Activated CD4-positive, alpha-beta T cell treated with anti-CD3 and anti-CD28 coated beads for 36 hours (primary cell): ENCODE measurements around the gene ZMIZ1. TPM values are rescaled to one million over a fixed set of nuclear protein-coding genes. Genes with fewer than 3 reads are reported as not detected.

Experiments
- ATAC-seq: fragments of 200-7000 bp; cut with Tn5 transposase; one replicate; pipeline ENCODE4 v1.10.0; 2021; ENCODE audit warnings: mild to moderate bottlenecking, moderate library complexity
- CTCF ChIA-PET: fragments of 350-600 bp; sonication (Branson Sonifier 250); formaldehyde crosslinking; loops from one replicate; lab custom pipeline; 2021; ENCODE audit warnings: antibody characterized with exemption; lab: Charles Lee
- POLR2A ChIA-PET: fragments of 350-600 bp; sonication (Branson Sonifier 250); formaldehyde crosslinking; loops from one replicate; lab custom pipeline; 2021; ENCODE audit warnings: antibody characterized with exemption, inconsistent platforms; lab: Charles Lee
- DNase-seq: peaks from one replicate; pipeline ENCODE4 v3.0.0-alpha.2; 2020
- H3K27ac Mint-ChIP-seq: one replicate; pipeline ENCODE4 v1.8.0; 2021; ENCODE audit warnings: mixed read lengths
- H3K27me3 Mint-ChIP-seq: one replicate; pipeline ENCODE4 v1.8.0; 2021; ENCODE audit warnings: mixed read lengths
- H3K36me3 Mint-ChIP-seq: one replicate; pipeline ENCODE4 v1.8.0; 2021; ENCODE audit warnings: low read depth, mixed read lengths
- H3K4me1 Mint-ChIP-seq: one replicate; pipeline ENCODE4 v1.8.0; 2021; ENCODE audit warnings: mixed read lengths
- H3K4me3 Mint-ChIP-seq: one replicate; pipeline ENCODE4 v1.8.0; 2021; ENCODE audit warnings: mild to moderate bottlenecking, moderate library complexity, mixed read lengths
- H3K9me3 Mint-ChIP-seq: one replicate; pipeline ENCODE4 v1.8.0; 2021; ENCODE audit warnings: low read depth, mixed read lengths
- intact Hi-C, 2 experiments: fragments of 100-400 bp; cut with DNase I in 1 of 2; cut with micrococcal nuclease in 1 of 2; formaldehyde crosslinking; loops; one replicate each; pipeline versions ENCODE4 v1.14.2 to v1.15.1; 2022 to 2024; cut with DNase I, micrococcal nuclease
- total RNA-seq, 2 experiments: library from RNA; stranded (reverse); gene quantifications; one replicate each; pipeline ENCODE4 v1.2.3, GENCODE V29; 2021

Gene ZMIZ1
- total RNA-seq, 2 experiments from 2014 or later: 33.9 to 34.3 TPM

- Mint-ChIP-seq H3K27ac (no peak overlapping the region), H3K36me3 (no peaks in the 10 kb centered on the region), H3K4me3 (no peak overlapping the region), H3K27me3 (no peaks in the 10 kb centered on the region), H3K4me1 (peaks cover 25% of the 10 kb centered on the region), H3K9me3 (no peaks in the 10 kb centered on the region)
- CTCF ChIA-PET: no interaction called here
- POLR2A ChIA-PET: no interaction called here
- ATAC-seq: no peak
- intact Hi-C loops: no loop called here
- no peak for DNase-seq
Observed at GRCh38 chr10:79116801-79117723, 48.3 kb downstream of the ZMIZ1 start.

DNA sequence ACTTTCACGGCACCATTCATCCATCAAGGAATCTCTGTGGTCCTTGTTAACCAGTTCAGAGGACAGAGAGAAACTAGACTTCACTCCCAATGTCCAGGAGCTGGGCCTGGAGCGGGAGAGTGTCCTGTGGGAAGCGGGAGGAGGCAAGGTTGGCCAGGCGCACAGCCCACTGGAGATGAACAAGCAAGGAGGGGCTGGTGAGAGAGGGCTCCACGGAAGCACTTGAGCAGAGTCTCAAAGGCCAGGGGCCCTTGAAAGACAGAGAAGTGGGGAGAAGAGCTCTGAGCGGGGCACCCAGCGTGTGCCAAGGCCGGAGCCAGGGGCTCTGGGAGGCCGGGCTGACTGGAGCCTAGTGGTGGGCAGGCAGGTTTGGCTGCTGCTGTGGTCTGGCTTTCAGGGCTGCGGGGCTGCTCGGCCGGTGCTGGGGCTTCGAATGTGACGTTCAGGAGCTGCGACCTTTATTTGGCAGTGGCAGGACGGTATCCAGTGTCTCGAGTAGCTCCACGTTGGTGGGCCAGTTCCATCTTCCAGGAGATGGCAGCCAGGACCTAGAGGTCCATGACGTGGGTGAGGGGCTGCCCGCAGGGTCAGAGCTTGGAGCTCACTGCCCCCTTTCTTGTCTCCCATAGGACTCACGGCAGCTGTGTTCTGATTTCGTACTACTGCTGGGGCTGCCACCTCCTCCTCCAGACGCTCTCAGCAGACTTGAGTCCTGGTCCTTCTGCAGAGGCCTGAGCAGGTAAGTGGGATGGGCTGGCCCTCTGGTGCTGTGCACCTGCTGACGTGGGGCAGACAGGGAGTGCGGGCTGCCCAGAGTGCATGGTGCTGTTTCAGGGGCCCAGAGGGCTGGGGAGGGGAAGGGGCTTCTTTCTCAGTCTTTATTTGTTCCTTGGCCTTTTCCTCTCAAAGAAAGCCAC lies 49.8 kb downstream of the ZMIZ1 start:
- no peaks in the 10 kb centered on the region for H3K9me3 Mint-ChIP-seq
- no peaks in the 10 kb centered on the region for H3K27me3 Mint-ChIP-seq
- intact Hi-C loops: no loop called here
- no peak overlapping the region for H3K4me3 Mint-ChIP-seq
- H3K27ac Mint-ChIP-seq: no peak overlapping the region
- no peaks in the 10 kb centered on the region for H3K36me3 Mint-ChIP-seq
- DNase-seq (no peak), ATAC-seq (no peak)
- peaks cover 22% of the 10 kb centered on the region for H3K4me1 Mint-ChIP-seq
- ChIA-PET CTCF (interaction anchor here (0.6 kb wide), 1 partner anchor 263 kb away, joined by 3 read pairs; no protein-coding TSS in a partner anchor), POLR2A (no interaction called here)

- CTCF ChIA-PET: no interaction called here
- H3K4me3 Mint-ChIP-seq: no peak overlapping the region
- H3K27me3 Mint-ChIP-seq: no peaks in the 10 kb centered on the region
- no peak overlapping the region for H3K27ac Mint-ChIP-seq
- peaks cover 14% of the 10 kb centered on the region for H3K4me1 Mint-ChIP-seq
- ATAC-seq: no peak
- POLR2A ChIA-PET: no interaction called here
- intact Hi-C loops: no loop called here
- no peaks in the 10 kb centered on the region for H3K9me3 Mint-ChIP-seq
- DNase-seq: no peak
- no peaks in the 10 kb centered on the region for H3K36me3 Mint-ChIP-seq
Observed at GRCh38 chr10:79119306-79119705, 50.5 kb downstream of the ZMIZ1 start.

DNA sequence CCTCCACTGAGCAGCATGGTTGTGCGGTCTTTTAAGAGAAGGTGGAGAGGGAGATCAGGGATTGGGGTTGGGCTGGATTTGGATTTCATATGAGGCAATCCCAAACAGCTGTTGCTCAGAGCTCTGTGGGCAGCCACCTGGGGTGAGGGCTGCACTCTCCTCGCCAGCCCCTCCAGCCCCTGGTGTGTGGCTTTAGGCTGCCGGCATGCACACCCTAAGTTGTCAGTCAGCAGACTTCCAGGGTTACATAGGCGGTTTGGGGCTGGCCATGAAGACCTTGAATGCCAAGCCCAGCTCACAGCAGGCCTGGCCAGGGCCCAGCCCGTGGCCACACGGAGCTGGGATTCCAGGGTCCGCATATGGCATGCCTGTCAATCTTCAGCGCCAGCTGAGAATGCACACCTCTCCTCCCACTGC lies 54.8 kb downstream of the ZMIZ1 start:
- H3K4me3 Mint-ChIP-seq: no peak overlapping the region
- H3K36me3 Mint-ChIP-seq: no peaks in the 10 kb centered on the region
- no peak overlapping the region for H3K27ac Mint-ChIP-seq
- no peaks in the 10 kb centered on the region for H3K9me3 Mint-ChIP-seq
- no peak for DNase-seq
- peaks cover 2% of the 10 kb centered on the region for H3K4me1 Mint-ChIP-seq
- intact Hi-C loops: no loop called here
- ChIA-PET CTCF (interaction anchor here (0.7 to 1.1 kb wide), 2 partner anchors 9 to 71 kb away, joined by 3 read pairs; no protein-coding TSS in a partner anchor), POLR2A (no interaction called here)
- no peaks in the 10 kb centered on the region for H3K27me3 Mint-ChIP-seq
- ATAC-seq: no peak

GRCh38 chr10:79124066-79124465 lies 55.3 kb downstream of the ZMIZ1 start:
- intact Hi-C loops: no loop called here
- Mint-ChIP-seq H3K36me3 (no peaks in the 10 kb centered on the region), H3K9me3 (no peaks in the 10 kb centered on the region), H3K4me1 (peaks cover 2% of the 10 kb centered on the region), H3K4me3 (no peak overlapping the region), H3K27ac (no peak overlapping the region), H3K27me3 (no peaks in the 10 kb centered on the region)
- ATAC-seq (no peak), DNase-seq (no peak)
- ChIA-PET CTCF (interaction anchor here (0.7 to 1.1 kb wide), 2 partner anchors 10 to 71 kb away, joined by 3 read pairs; no protein-coding TSS in a partner anchor), POLR2A (no interaction called here)

- no peaks in the 10 kb centered on the region for H3K27me3 Mint-ChIP-seq
- no peaks in the 10 kb centered on the region for H3K9me3 Mint-ChIP-seq
- no peak overlapping the region for H3K4me3 Mint-ChIP-seq
- DNase-seq (no peak), ATAC-seq (no peak)
- intact Hi-C loops: no loop called here
- ChIA-PET POLR2A (no interaction called here), CTCF (no interaction called here)
- no peak overlapping the region for H3K27ac Mint-ChIP-seq
- no peaks in the 10 kb centered on the region for H3K36me3 Mint-ChIP-seq
- peaks cover 2% of the 10 kb centered on the region for H3K4me1 Mint-ChIP-seq
Observed at GRCh38 chr10:79125092-79125491, 56.3 kb downstream of the ZMIZ1 start.

DNA sequence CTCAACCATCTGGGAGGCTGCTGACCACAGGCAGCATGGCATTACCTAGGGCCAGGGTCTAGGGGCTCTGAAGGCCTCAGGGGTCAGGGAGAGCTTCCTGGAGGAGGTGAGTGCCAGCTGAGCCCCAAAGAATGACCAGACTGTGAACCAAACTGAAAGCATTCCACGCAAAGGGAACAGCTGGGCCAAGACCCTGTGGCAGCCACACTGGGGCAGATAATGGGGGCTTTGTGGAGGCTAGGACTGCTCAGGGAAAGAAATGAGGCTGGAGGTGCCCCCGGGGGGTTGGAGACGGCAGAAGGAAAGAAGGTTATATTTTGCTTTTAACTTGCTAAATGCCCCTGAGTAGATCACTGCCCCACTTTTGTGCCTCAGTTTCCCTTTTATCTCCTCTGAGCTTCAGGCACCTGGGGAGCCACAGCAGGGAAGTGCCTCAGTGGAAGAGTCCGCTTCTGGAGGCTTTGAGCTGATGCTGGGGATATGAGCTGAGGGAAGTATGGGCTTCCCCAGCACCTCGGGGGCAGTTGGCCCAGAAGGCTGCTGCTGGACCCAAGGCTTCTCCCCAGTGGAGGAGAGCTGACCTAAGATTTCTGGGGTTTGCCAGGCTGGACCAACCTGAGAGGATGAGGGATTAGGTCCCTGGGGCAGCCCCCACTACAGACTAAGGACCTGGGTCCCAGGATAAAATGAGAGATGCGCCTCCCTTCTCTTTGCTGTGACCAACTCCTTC lies 57.8 kb downstream of the ZMIZ1 start:
- ChIA-PET POLR2A (interaction anchor here (0.7 kb wide), 1 partner anchor 22 kb away, joined by 4 read pairs; no protein-coding TSS in a partner anchor), CTCF (no interaction called here)
- no peak for DNase-seq
- H3K27ac Mint-ChIP-seq: no peak overlapping the region
- H3K36me3 Mint-ChIP-seq: no peaks in the 10 kb centered on the region
- H3K4me3 Mint-ChIP-seq: no peak overlapping the region
- H3K9me3 Mint-ChIP-seq: no peaks in the 10 kb centered on the region
- no peaks in the 10 kb centered on the region for H3K27me3 Mint-ChIP-seq
- no peak for ATAC-seq
- intact Hi-C loops: no loop called here
- H3K4me1 Mint-ChIP-seq: peaks cover 2% of the 10 kb centered on the region

GRCh38 chr10:79127151-79127961 lies 58.6 kb downstream of the ZMIZ1 start:
- CTCF ChIA-PET: no interaction called here
- POLR2A ChIA-PET: interaction anchor here (0.7 kb wide), 1 partner anchor 23 kb away, joined by 4 read pairs; no protein-coding TSS in a partner anchor
- Mint-ChIP-seq H3K9me3 (no peaks in the 10 kb centered on the region), H3K36me3 (no peaks in the 10 kb centered on the region), H3K27me3 (no peaks in the 10 kb centered on the region), H3K4me3 (no peak overlapping the region), H3K4me1 (peaks cover 2% of the 10 kb centered on the region), H3K27ac (no peak overlapping the region)
- intact Hi-C loops: no loop called here
- ATAC-seq: no peak
- DNase-seq: no peak

GRCh38 chr10:79128241-79128922 lies 59.6 kb downstream of the ZMIZ1 start:
- POLR2A ChIA-PET: no interaction called here
- Mint-ChIP-seq H3K4me3 (no peak overlapping the region), H3K27ac (no peak overlapping the region), H3K27me3 (no peaks in the 10 kb centered on the region), H3K36me3 (no peaks in the 10 kb centered on the region), H3K9me3 (no peaks in the 10 kb centered on the region), H3K4me1 (peaks cover 2% of the 10 kb centered on the region)
- ATAC-seq (no peak), DNase-seq (no peak)
- CTCF ChIA-PET: interaction anchor here (0.7 kb wide), 1 partner anchor 10 kb away, joined by 3 read pairs; no protein-coding TSS in a partner anchor
- intact Hi-C loops: no loop called here

- H3K36me3 Mint-ChIP-seq: no peaks in the 10 kb centered on the region
- H3K27me3 Mint-ChIP-seq: no peaks in the 10 kb centered on the region
- H3K9me3 Mint-ChIP-seq: no peaks in the 10 kb centered on the region
- CTCF ChIA-PET: interaction anchor here (0.7 kb wide), 1 partner anchor 9 kb away, joined by 3 read pairs; no protein-coding TSS in a partner anchor
- H3K4me1 Mint-ChIP-seq: peaks cover 2% of the 10 kb centered on the region
- H3K27ac Mint-ChIP-seq: no peak overlapping the region
- intact Hi-C loops: no loop called here
- H3K4me3 Mint-ChIP-seq: no peak overlapping the region
- POLR2A ChIA-PET: no interaction called here
- ATAC-seq (no peak), DNase-seq (no peak)
Observed at GRCh38 chr10:79128923-79129305, 60.1 kb downstream of the ZMIZ1 start.
